Measurements from ENCODE around the gene LDB1.

DNA sequence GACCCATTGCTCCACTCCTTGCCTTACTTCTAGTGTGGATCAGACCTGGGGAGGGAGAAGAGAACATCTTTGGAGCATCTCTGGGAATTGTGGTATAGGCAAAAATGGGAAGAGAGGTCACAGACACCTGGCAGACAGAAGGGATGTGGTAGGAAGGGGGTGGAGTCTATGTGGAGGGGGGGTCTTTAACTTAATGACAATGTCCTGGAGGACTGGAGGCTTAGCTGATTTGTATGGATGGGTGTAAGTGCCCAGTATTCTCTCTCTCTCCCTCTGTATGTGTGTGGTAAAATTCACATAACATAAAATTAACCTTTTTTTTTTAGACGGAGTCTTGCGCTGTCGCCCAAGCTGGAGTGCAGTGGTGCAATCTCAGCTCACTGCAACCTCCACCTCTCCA lies 3.1 kb upstream of the LDB1 start:
- TF ChIP-seq GATA3 (IDR thresholded peaks at IDR 0.05; ENCODE audit: low read depth, low read length), result no peak
- no peak for TF ChIP-seq GATA2 (IDR thresholded peaks at IDR 0.05; ENCODE audit: low read depth, low read length)
